ENCODE measurements around the gene DLGAP3.

DNA sequence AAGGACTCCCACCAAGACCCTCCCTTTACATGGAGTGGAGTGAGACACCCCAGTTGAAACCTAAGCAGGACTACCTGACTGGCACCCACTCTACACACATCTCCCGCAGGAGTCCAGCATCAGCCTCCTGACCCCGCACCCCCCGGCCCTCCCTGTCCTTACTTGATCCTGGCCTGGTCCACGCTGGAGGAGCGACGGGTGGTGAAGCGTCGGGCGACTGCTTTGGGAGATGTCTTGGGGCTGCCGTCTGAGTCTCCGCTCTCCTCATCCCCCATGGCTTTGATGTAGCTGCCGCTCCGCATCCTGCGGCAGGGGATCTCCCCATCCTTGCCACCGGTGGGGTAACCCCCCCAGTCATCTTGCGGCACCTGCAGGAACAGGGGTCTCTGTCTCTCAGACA is 29.5 kb downstream of the DLGAP3 start:
- TF ChIP-seq, protein P1, sequence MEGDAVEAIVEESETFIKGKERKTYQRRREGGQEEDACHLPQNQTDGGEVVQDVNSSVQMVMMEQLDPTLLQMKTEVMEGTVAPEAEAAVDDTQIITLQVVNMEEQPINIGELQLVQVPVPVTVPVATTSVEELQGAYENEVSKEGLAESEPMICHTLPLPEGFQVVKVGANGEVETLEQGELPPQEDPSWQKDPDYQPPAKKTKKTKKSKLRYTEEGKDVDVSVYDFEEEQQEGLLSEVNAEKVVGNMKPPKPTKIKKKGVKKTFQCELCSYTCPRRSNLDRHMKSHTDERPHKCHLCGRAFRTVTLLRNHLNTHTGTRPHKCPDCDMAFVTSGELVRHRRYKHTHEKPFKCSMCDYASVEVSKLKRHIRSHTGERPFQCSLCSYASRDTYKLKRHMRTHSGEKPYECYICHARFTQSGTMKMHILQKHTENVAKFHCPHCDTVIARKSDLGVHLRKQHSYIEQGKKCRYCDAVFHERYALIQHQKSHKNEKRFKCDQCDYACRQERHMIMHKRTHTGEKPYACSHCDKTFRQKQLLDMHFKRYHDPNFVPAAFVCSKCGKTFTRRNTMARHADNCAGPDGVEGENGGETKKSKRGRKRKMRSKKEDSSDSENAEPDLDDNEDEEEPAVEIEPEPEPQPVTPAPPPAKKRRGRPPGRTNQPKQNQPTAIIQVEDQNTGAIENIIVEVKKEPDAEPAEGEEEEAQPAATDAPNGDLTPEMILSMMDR (IDR thresholded peaks at IDR 0.05): no peak
- TF ChIP-seq POLR2A (IDR thresholded peaks at IDR 0.05) (no peak), POLR2AphosphoS5 (IDR thresholded peaks at IDR 0.05) (no peak)

Data from stomach (tissue), 4 donors.